ENCODE results near the gene NSRP1. TPM values are rescaled to one million over a fixed set of nuclear protein-coding genes. Genes with fewer than 3 reads are reported as not detected.
A peak's percentile ranks its signal among the peaks of the same experiment; 100 is the strongest.
"Not testable (repeated sequence)": the region's sequence is repeated elsewhere in the genome, so short reads cannot be mapped to it uniquely, and the experiment has no call there.

NSRP1 gene
- polyA plus RNA-seq, 3 donors: 7.2 to 19.9 (median 11.7) TPM

DNA sequence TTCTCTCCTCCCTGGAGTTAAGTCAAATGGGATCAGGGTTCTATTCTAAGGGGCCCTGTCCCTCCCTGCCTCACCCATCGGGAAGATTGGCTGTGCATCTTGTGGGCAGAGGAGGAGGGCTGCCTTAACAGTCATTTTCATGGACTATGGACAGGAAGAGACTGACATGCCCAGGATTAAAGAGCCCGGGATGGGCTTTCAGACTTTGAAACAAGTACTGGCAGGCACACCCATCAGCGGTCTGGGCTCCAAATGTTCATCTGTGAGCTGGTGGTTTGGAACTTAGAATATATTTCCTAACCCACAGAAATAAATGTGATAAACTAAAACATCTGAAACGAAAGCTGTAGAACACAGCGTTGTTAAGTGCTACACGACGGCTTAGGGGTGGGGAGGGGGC lies 112.4 kb downstream of the NSRP1 start:
- intact Hi-C loops (cut with micrococcal nuclease): no loop called here
- no peaks in the 10 kb centered on the region for H3K36me3 Mint-ChIP-seq
- peaks cover 10 to 23% of the 10 kb centered on the region in 2 donors for H3K4me1 ChIP-seq (ENCODE audit: control insufficient read depth in 1 of 2, insufficient read depth in 2 of 2, low read length in 2 of 2)
- TF ChIP-seq, protein P1, sequence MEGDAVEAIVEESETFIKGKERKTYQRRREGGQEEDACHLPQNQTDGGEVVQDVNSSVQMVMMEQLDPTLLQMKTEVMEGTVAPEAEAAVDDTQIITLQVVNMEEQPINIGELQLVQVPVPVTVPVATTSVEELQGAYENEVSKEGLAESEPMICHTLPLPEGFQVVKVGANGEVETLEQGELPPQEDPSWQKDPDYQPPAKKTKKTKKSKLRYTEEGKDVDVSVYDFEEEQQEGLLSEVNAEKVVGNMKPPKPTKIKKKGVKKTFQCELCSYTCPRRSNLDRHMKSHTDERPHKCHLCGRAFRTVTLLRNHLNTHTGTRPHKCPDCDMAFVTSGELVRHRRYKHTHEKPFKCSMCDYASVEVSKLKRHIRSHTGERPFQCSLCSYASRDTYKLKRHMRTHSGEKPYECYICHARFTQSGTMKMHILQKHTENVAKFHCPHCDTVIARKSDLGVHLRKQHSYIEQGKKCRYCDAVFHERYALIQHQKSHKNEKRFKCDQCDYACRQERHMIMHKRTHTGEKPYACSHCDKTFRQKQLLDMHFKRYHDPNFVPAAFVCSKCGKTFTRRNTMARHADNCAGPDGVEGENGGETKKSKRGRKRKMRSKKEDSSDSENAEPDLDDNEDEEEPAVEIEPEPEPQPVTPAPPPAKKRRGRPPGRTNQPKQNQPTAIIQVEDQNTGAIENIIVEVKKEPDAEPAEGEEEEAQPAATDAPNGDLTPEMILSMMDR (IDR thresholded peaks at IDR 0.05): no peak
- no peak overlapping the region for H3K9ac ChIP-seq (ENCODE audit: insufficient read depth, low read length, poor library complexity, severe bottlenecking)
- WGBS (ENCODE audit: insufficient coverage): no CpG with 5 or more reads among the region's 7 CpGs
- H3K27ac Mint-ChIP-seq: peak overlapping the region; percentile 43 to 84 (median 76)
- H3K9me3 Mint-ChIP-seq: peaks cover 0 to 13% (median 2%) of the 10 kb centered on the region in 7 donors
- H4K20me1 ChIP-seq (ENCODE audit: insufficient read depth, low read length): no peaks in the 10 kb centered on the region
- no peak overlapping the region for H2AFZ ChIP-seq (ENCODE audit: insufficient read depth, low read depth, low read length, poor library complexity, severe bottlenecking)
- no peaks in the 10 kb centered on the region for H3K9me3 ChIP-seq (replicated peaks in 1 of 2; ENCODE audit: control insufficient read depth in 1 of 2, insufficient read depth in 1 of 2, low read length in 2 of 2)
- H3K27me3 Mint-ChIP-seq (ENCODE audit: low read depth in 3 of 3): peaks cover 22 to 33% (median 22%) of the 10 kb centered on the region in 3 donors
- H3K27ac ChIP-seq (ENCODE audit: low read depth in 1 of 2, low read length in 2 of 2): peak overlapping the region; percentile 17 to 33
- peaks cover 11 to 15% of the 10 kb centered on the region in 2 donors for H3K27me3 ChIP-seq (ENCODE audit: control insufficient read depth in 2 of 2, insufficient read depth in 2 of 2, low read length in 2 of 2)
- no peak overlapping the region for H3K4me3 Mint-ChIP-seq
- no peak overlapping the region for H3K4me3 ChIP-seq (replicated peaks in 1 of 3; ENCODE audit: low read depth in 2 of 3, low read length in 3 of 3)
- H3K4me1 Mint-ChIP-seq: peaks cover 29% of the 10 kb centered on the region
- DNase-seq: no peak
- H3K36me3 ChIP-seq (replicated peaks in 1 of 2; ENCODE audit: control insufficient read depth in 1 of 2, insufficient read depth in 2 of 2, low read length in 2 of 2): no peaks in the 10 kb centered on the region
- no peak overlapping the region for H3K4me2 ChIP-seq (replicated peaks; ENCODE audit: extremely low read depth, low read length, poor library complexity, severe bottlenecking)
- no peaks in the 10 kb centered on the region for H3K79me2 ChIP-seq (ENCODE audit: insufficient read depth, low read length)

DNA sequence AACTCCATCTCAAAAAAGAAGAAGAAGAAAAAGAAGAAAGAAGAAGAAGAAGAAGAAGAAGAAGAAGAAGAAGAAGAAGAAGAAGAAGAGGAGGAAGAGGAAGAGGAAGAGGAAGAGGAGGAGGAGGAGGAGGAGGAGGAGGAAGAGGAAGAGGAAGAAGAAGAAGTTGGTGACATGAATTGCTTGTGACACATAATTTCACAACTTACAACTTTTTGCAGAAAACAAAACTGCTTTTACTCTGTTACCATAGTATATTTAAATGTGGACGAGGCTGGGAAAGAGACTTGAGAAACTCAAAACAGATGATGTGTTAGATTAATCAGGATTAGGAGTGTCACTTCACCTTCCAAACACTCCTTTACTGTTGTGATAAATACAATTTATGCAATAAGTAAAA lies 113.4 kb downstream of the NSRP1 start:
- Mint-ChIP-seq H3K4me1 (peaks cover 35% of the 10 kb centered on the region), H3K27me3 (ENCODE audit: low read depth in 3 of 3) (peaks cover 31 to 43% (median 32%) of the 10 kb centered on the region in 3 donors), H3K27ac (peak overlapping the region; percentile 65 to 93 (median 87)), H3K9me3 (peaks cover 0 to 13% (median 2%) of the 10 kb centered on the region in 7 donors)
- H3K4me3 Mint-ChIP-seq; H3K36me3 Mint-ChIP-seq; intact Hi-C loops (cut with micrococcal nuclease); H3K36me3 ChIP-seq (replicated peaks in 1 of 2; ENCODE audit: control insufficient read depth in 1 of 2, insufficient read depth in 2 of 2, low read length in 2 of 2); H3K9ac ChIP-seq (ENCODE audit: insufficient read depth, low read length, poor library complexity, severe bottlenecking); H3K9me3 ChIP-seq (replicated peaks in 1 of 2; ENCODE audit: control insufficient read depth in 1 of 2, insufficient read depth in 1 of 2, low read length in 2 of 2); H2AFZ ChIP-seq (ENCODE audit: insufficient read depth, low read depth, low read length, poor library complexity, severe bottlenecking); H4K20me1 ChIP-seq (ENCODE audit: insufficient read depth, low read length); H3K79me2 ChIP-seq (ENCODE audit: insufficient read depth, low read length): not testable (repeated sequence)
- Histone ChIP-seq H3K4me3 (replicated peaks in 1 of 3; ENCODE audit: low read depth in 2 of 3, low read length in 3 of 3) (peak overlapping the region in 1 of 3 experiments; percentile 32), H3K4me1 (ENCODE audit: control insufficient read depth in 1 of 2, insufficient read depth in 2 of 2, low read length in 2 of 2) (peaks cover 10 to 23% of the 10 kb centered on the region in 2 donors), H3K4me2 (replicated peaks; ENCODE audit: extremely low read depth, low read length, poor library complexity, severe bottlenecking) (peak overlapping the region; percentile 21), H3K27me3 (ENCODE audit: control insufficient read depth in 2 of 2, insufficient read depth in 2 of 2, low read length in 2 of 2) (peaks cover 21 to 25% of the 10 kb centered on the region in 2 donors), H3K27ac (ENCODE audit: low read depth in 1 of 2, low read length in 2 of 2) (peak overlapping the region in 1 of 2 donors; percentile 64)
- WGBS (ENCODE audit: insufficient coverage): no CpG with 5 or more reads among the region's 1 CpG
- peak; percentile 32 to 84 (median 68) for DNase-seq

Data from CD14-positive monocyte (primary cell).